NCI-H526 treated with DMSO at 0.1 percent for 48 hours (cell line): ENCODE results near the gene ACP1.
A peak's percentile ranks its signal among the peaks of the same experiment; 100 is the strongest.

Source experiments
- DNase-seq: peaks from one replicate; lab custom pipeline; 2025; lab: John Stamatoyannopoulos, UW

ACP1 gene

DNA sequence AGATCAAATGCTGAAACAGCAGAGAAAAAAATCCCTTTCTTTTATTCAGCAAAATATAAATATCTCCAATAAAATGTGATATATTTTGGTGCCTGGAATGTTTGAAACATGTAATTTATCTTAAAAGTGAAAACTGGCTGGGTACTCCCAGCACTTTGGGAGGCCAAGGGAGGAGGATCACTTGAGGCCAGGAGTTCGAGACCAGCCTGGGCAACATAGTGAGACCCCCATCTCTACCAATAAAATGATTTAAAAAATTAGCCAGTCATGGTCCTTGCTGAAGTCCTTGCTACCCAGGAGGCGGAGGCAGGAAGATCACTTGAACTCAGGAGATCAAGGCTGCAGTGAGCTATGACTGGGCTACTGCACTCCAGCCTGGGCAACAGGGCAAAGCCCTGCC lies 9.6 kb upstream of the ACP1 start:
- DNase-seq: no peak

DNA sequence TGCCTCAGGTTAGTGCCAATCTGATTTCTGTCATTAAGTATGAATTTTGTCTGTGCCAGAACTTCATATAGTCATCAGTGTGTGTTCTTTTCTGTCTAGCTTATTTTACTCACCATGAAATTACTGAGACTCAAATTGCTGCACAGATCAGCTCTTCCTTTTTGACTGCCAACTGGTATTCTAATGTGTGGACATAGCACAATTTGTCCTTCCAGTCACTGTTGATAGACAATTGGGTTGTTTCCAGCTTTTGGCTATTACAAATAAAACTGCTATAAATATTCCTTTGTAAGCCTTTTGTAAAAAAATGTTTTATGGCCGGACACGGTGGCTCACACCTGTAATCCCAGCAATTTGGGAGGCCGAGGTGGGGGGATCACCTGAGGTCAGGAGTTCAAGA lies 8.7 kb upstream of the ACP1 start:
- DNase-seq: no peak

DNA sequence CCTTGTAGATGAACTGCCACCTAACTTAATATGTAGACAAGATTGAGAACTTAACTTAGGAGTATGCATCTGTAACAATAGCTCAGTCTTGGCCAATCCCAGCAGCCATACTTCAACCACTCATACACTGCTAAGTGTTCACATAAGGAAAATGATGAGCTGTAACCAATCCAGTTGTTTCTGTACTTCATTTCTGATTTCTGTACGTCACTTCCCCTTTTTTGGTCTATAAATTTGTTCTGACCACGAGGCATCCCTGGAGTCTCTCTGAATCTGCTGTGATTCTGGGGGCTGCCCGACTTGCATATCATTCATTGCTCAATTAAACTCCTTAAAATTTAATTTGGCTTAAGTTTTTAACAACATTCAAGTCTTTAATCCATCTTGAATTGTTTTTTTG lies 7.3 kb upstream of the ACP1 start:
- no peak for DNase-seq

DNA sequence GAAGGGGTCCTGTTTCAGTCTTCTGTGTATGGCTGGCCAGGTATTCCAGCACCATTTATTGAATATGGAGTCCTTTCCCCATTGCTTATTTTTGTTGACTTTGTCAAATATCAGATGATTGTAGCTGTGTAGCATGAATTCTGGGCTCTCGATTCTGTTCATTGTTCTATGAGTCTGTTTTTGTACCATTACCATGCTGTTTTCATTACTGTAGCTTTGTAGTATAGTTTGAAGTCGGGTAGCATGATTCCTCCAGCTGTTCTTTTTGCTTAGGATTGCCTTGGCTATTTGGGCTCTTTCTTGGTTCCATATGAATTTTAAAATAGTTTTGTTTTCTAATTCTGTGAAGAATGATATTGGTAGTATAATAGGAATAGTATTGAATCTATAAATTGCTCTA lies 6.9 kb upstream of the ACP1 start:
- DNase-seq: no peak

DNA sequence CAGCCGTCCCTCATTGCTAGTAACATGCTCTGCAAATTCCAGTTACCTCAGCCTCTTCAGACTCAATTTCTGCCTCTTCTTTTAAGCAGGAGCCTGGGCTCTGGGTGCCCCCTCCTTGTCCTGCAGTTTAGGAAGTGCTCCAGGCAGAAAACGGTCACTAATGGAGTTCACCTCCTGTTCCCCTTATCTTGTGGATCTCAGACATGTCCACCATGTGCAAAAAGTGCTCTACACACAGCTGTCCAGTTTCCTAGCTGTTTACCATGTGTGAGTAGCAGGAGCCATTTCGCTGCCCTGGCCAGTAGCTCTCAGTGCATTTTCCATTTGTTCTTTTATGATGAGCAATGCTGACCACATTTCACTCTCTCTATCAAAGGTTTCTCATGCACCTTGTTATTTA lies 5.8 kb upstream of the ACP1 start:
- no peak for DNase-seq

DNA sequence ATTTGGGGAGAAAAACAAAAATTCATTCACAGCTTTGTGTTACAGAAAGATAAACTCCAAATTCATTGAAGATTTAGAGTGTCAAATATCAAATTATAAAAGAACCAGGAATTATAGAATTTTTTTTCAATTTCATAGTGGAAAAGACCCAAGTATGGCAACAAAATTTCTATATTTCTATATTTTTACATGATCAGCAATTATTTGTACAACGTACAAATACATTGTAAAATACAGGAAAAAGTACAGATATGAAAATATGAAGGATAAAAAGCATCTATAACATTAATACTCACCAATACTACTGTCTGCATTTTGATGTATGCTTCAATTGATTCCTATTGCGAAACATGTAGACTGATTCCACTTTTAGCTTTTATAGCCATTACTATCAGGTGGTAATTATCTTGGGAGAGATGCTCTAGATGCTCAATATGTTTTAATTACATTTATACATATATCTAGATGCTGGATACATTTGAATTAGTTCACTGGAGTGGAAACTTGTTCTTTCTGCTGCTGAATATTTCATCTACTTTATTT lies 4.9 kb upstream of the ACP1 start:
- DNase-seq: no peak

DNA sequence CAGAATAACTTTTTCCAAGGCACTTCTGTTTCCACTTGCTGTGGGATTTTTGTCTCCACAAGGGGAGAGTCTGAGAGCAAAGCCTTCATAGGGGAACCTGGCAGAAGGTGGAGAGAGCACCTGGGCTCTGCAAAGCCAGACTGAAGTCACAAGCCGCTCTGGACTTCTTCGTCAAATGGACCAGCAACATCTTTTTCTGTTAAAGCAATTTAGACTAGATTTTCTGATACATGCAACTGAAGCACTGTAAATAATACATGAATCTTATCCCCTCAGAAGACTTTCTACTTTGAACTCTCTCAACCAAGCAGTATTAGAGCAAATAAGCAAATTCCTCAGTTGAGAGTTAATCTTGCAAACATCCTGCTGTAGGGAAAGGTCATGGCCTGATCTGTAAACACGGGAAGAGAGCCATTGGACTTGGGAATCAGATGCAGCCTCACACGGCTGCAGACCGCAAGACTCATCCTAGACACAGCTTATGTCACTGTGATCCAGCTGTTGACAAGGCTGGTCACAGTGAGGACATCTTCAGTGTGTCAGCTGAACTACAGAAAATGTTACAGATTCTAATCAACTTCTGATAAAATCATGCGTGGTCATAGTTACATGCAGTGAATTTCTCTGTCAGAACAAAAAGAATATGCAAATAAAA lies 4.1 kb upstream of the ACP1 start:
- no peak for DNase-seq

DNA sequence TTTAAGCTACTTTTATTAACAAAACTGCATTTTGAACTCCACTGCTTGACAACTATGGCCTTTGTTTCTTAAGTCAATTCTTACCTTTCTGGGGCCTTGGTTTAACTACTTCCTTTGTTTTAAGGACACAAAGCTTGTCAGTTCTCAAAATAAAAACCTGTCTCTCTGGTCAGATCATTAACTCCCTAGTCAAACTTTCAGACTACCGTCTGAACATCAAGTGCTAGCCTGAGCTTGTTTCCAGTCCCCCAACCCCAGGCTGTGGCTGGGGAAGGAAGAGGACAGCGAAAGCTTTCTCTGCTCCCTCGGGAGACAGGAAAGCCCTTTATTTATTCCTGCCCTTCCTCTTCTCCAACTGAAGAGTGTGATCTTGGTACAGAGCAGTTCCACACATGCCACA lies 2.6 kb upstream of the ACP1 start:
- DNase-seq: no peak

DNA sequence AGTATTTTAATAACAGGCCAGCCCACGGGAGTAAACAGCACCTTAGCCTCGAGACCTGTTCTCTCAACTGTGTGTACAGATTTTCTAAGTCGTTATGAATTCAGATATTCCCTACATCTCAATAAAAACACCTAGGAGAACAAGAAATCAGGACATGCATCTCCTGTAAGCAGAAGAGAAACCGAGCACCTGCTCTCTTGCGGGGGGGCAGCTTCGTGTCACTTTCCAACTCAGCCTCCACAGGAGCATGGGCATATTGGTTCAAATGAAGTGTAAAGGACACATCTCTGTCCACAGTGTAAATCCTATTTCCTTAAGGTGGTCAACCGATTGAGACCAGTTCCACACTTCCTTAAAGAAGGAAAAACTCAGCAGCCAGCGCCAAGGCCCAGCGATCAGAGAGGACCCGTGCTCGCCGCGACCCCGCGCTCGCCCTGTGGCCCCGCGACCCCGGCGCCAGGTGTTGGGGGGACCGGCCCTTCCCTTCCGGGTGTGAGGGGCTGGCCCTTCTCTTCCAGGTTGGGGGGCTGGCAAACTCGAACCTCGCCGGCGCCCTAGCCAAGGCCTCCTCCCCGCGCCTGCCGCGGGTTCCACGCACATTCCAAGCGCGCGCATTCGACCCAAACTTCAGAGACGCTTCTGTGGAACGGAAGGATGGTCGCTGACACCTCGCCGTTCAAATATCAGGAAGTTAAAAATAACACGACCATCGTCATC lies 1.6 kb upstream of the ACP1 start:
- DNase-seq: no peak

DNA sequence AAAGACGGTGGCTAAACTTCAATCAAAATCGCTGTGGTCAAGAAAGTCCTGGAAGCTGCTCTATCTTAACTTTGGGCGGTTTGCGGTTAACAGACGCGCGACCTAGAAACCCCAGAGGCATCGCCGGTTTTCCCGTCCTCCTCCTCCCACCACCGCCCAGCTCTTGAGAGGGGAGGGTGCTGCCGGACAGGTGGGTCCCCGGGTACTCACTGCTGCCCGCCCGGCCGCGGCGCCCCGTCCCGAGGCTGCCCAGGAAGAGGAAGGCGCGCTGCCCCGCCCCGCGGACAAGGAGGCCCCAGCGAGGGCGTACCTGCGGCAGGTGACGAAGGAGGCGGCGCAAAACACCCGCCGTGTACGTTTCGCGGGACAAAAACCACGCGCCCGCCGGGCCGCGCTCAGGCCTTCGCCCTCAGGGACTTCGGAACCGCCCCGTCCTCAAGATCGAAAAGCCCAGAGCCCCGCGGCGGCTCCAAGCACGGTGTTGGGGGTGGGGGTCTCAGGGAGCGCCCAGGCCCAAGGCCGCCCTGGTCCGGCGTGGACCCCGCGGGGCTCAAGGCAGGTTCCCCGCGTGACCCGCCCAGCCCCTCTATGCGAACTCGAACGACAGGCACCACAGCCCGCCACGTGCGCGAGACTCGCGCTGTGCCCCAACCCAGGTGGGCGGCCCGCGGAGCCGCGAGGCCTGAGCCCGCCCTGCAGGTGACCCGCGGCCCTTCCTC lies 814 bp upstream of the ACP1 start, which contains the start of gene SH3YL1:
Gene SH3YL1 (minus strand): TSS at position 259 of the 719 bp plus-strand sequence. CDS start 48 bp downstream, at position 211.
- DNase-seq: peak; percentile 32

DNA sequence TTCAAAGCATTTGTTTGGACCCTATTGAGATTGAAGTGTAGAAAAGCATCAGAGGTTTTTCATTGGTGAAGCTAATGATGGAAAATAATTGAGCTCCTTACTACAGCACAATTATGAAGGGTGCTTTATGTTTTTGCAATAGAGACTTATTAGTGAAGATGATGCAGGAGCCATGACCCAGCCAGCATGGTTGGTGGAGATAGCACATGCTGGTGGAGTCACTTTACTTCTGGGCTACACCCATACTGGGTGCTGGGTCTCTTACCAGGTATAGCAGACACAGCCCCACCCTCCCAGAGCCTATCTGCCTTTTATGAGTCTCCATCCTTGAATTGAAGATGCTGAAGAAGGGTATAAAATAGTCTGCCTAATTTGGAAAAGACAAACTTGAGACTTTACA lies 3.6 kb downstream of the ACP1 start:
- no peak for DNase-seq

DNA sequence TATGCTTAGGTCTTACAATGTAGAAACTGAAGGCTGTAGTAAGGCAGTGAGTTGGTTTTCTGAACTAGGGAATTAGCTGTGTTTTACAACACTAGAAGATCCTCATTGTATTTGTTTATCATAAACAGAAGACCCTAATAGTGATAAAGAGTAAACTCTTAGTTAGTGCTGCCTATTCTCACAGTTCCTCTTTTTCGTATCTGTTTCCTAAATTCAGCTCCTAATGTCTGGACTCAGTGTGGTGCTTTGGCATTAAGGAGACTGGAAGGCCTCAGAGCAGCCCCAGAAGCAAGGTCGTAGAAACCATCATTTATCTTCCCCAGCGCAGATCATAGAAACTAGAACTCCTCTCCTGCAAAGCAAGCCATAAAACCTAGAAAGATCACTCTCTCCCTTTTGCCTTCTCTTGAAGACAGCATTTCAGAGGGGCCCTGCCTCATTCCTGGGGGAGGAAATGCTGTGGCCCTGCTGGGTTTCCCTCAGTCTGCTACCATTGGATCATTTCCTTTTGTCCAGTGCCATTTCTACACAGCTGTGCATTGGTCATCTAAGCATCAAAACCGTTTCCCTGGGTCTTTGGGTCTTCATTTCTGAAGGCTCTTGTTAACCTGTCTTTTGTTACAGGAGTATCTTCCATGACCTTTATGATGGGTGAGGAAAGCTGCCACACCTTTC lies 4.7 kb downstream of the ACP1 start:
- DNase-seq: no peak

DNA sequence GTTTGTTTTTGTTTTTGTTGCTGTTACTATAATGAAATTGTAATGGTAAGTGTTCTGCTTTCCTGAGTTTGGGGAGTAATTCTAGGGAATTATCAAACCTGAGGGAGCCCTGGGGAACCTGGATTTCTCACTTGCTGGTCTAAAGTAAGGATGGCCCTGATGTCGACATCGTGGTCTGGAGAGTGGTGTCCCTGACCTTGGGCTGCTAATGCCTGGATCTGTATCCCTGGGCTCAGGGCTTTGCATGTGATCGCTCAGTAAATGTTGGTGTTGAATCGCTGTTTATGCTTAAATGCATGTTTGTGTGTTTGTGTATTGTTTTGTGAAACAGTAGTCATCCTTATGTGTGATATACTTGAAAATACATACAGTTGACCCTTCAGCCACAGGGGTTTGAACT lies 6.1 kb downstream of the ACP1 start:
- no peak for DNase-seq

DNA sequence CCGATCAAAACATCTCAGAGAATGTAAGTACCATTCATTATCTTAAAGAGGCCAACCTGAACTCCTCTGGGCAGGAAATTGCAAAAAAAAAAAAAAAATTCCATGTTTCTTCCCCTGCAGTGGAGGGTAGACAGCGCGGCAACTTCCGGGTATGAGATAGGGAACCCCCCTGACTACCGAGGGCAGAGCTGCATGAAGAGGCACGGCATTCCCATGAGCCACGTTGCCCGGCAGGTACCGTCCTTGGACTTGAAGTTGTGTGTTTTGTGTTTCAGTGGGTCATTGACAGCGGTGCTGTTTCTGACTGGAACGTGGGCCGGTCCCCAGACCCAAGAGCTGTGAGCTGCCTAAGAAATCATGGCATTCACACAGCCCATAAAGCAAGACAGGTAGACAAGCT lies 7.2 kb downstream of the ACP1 start:
- no peak for DNase-seq

DNA sequence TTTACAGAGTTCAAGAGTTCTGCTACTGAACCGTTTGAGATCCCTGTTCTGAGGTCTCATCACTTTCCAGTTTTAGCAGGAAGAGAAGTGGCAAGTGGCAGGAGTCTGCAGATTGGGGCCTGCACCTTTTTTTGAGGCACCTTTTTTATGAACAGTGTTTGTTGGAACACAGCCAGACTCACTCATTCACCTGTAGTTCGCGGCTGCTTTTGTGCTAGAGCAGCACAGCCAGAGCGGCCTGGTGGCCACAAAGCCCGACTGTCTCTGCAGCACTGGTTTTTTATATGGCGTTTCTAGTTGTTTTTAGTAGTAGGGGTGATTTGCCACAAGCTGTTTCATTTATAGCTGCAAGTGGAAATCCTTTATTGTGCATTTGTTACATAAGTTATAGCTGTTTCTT lies 8.6 kb downstream of the ACP1 start:
- DNase-seq: no peak

DNA sequence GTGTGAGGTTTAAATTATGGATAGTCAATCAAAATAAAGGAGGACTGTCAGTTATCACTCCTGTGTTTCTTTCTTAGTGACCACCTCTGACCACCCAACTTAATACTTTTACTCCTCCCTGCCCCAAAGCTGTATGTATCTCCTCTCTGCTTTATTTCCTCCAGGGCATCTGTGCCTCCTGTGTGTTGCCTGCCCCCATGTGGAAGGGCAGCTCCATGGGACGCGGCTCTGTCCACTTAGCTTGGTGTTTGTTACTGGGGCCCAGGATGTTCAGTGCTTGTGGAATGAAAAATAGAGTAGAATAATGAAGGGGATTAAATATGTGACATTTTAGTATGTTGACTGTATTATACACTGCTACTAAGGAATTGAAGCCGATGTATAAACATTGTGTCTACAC lies 9.8 kb downstream of the ACP1 start:
- DNase-seq: no peak

DNA sequence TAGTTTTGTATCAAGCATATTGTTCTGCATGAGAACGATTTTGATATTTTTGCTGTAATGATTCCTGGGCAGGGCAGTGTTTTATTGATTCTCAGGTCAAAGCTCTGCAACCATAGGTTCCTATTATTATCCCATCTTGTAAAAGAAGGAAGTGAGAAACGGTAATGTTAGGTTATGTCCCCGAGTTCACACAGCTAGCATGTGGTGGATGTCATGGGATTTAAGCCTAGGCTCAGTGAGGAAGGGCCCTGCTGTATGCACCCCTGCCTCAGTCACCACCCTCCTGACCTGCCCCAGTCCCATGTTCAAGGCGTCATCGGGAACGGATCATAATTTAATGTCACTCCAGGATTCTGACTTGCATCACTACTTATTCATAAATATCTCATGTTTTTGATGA lies 10.7 kb downstream of the ACP1 start:
- DNase-seq: no peak

DNA sequence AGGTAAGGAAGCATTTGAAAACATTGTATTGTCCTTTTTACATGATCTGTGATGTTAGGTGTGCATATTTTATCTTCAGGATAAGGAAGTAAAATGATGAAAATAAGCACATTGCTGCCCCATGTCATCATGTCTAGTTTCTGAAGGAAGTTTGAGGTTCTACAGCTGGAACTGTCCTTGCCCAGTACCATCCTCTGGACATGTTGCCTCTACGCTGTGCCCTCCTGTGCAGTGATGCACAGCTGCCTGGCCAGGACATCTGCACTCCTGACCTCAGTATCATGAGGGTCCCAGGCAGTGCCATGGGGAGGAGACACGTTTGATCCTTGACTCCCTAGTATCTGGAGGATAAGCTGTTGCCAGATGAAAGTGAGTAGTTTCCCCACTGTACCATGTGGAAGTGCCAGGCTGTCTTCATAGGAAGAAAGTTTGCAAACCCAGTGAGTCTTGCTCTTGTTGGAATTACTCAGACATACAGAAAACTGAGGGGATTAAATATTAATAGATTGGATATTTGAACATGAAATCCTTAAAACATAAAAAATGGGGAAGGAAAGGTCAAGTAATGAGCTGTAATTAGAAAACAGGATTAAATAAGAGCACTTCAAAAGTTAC lies 13.7 kb downstream of the ACP1 start:
- DNase-seq: no peak

DNA sequence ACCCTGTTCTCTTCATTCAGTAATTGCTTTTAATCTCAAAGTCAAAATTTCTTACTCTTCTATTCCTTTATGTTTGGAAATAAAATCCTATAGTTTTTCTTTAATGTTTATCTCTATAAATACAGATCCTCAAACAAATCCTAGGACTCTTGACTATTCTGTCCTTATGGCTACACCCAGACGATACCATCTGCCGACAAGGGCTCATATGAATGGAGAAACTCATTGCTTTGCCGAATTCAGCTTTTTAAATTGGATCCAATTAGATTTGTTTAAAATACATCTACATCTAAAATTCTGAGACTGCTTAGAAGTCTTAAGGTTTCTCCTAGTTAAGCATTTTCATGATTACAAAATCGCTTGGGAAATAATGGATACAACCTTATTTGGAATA lies 14.2 kb downstream of the ACP1 start:
- no peak for DNase-seq

DNA sequence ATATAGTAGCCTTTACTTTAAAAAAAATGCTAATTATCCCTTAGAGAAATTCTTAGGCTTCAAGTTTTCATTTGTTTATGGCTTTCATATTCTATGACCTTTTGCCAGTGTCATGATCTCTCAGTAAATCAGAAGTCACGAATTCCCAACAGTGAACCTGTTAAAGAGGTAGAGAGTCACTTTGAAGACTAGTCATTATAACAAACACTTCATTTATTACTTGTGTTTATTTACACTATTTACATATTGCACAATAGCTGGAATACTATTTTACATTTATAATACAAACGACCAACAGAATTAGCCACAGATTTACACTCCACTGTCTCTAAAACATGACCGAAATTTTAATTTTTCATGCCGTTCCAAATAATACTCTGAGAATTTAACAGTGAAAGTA lies 14.6 kb downstream of the ACP1 start:
- DNase-seq: no peak

DNA sequence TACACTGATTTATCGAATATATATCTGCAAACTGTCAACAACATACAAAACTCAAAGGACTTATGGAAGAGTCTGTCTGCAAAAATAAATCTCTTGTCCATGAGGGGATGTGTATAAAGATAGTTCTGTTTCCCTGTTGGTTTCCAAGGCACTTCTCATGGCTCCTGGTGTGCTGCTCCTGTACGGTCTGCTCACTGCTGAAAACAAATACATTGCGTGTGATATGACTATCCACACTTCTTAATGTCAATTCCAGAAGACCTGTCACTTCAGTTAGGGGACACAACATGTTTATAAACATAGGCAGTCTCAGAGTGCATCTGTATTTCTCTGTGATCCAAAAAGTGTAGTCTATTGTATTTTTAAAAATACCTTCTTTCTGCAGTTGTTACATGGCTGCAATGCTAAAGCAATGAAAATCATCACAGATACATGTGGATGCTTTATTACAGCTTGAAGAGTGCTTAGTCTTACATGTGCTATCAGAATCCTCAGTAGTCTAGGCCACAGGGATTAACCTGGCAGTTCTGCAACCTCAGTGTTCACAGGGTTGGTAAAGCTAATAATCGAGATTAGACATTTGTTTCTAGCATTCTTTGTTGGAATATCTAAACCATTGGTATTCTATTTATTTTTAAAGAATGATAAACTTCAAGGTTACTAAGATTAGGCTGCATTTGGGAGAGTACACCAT lies 15.4 kb downstream of the ACP1 start:
- no peak for DNase-seq
